GM23248 (cell line): ENCODE data around the gene BSPRY. TPM values are rescaled to one million over a fixed set of nuclear protein-coding genes. Genes with fewer than 3 reads are reported as not detected.
A peak's percentile ranks its signal among the peaks of the same experiment; 100 is the strongest.

Experiments used
- DNase-seq: peaks from one replicate; pipeline ENCODE4 v3.0.0-alpha.2; 2015
- H2AFZ ChIP-seq: fragments of 200-600 bp; sonication (generic); 2 replicates; pipeline ENCODE4 v1.6.1; 2016; ENCODE audit warnings: antibody characterized with exemption
- H3F3A ChIP-seq: fragments of 200-600 bp; sonication (generic); 2 replicates; pipeline ENCODE4 v1.6.1; 2016; ENCODE audit warnings: mild to moderate bottlenecking, antibody characterized with exemption, mixed run types; ENCODE audit not compliant: insufficient read depth
- H3K27ac ChIP-seq: fragments of 200-600 bp; sonication (generic); 2 replicates; pipeline ENCODE4 v1.5.1; 2016; ENCODE audit warnings: mild to moderate bottlenecking
- H3K27me3 ChIP-seq: fragments of 200-600 bp; sonication (generic); replicated peaks from 2 replicates; pipeline ENCODE4 v1.6.1; 2016; ENCODE audit warnings: mild to moderate bottlenecking; ENCODE audit not compliant: insufficient read depth
- H3K36me3 ChIP-seq: fragments of 200-600 bp; sonication (generic); 2 replicates; pipeline ENCODE4 v1.6.1; 2016; ENCODE audit warnings: low read depth, mild to moderate bottlenecking
- H3K4me1 ChIP-seq: fragments of 200-600 bp; sonication (generic); 2 replicates; pipeline ENCODE4 v1.6.1; 2016; ENCODE audit warnings: mild to moderate bottlenecking; ENCODE audit not compliant: insufficient read depth
- H3K4me2 ChIP-seq: fragments of 200-600 bp; sonication (generic); one replicate; pipeline ENCODE4 v1.6.1; 2016; ENCODE audit warnings: mild to moderate bottlenecking; ENCODE audit not compliant: unreplicated experiment
- H3K4me3 ChIP-seq: fragments of 200-600 bp; sonication (generic); 2 replicates; pipeline ENCODE4 v1.5.1; 2016; ENCODE audit warnings: mild to moderate bottlenecking
- H3K79me2 ChIP-seq: fragments of 200-600 bp; sonication (generic); 2 replicates; pipeline ENCODE4 v1.6.1; 2016; ENCODE audit warnings: mild to moderate bottlenecking; ENCODE audit not compliant: insufficient read depth
- H3K9ac ChIP-seq: fragments of 200-600 bp; sonication (generic); 2 replicates; pipeline ENCODE4 v1.6.1; 2016; ENCODE audit warnings: mild to moderate bottlenecking
- H3K9me2 ChIP-seq: fragments of 200-600 bp; sonication (generic); 2 replicates; pipeline ENCODE4 v1.6.1; 2016; ENCODE audit warnings: mixed run types, mild to moderate bottlenecking, moderate library complexity; ENCODE audit not compliant: insufficient read depth
- H3K9me3 ChIP-seq: fragments of 200-600 bp; sonication (generic); one replicate; pipeline ENCODE4 v1.6.1; 2017; ENCODE audit warnings: low read depth
- H4K20me1 ChIP-seq: fragments of 200-600 bp; sonication (generic); 2 replicates; pipeline ENCODE4 v1.6.0; 2016; ENCODE audit not compliant: insufficient read depth
- EZH2 ChIP-seq: fragments of 200-600 bp; sonication (generic); IDR thresholded peaks from 2 replicates; pipeline ENCODE4 v1.6.1; 2018; ENCODE audit warnings: antibody characterized with exemption, mild to moderate bottlenecking; ENCODE audit not compliant: insufficient read depth, poor library complexity, severe bottlenecking
- EZH2phosphoT487 ChIP-seq: fragments of 200-600 bp; sonication (generic); IDR thresholded peaks from 2 replicates; pipeline ENCODE4 v1.6.1; 2018; ENCODE audit warnings: antibody characterized with exemption, moderate library complexity, mild to moderate bottlenecking, low read depth; ENCODE audit not compliant: insufficient read depth
- WGBS, 2 experiments: methylation state at CpG; one replicate each; pipeline ENCODE4 v1.1.6; 2015 to 2017; ENCODE audit warnings: low lambda C conversion rate in 2 of 2, low coverage in 1 of 2; ENCODE audit errors: missing lambda C conversion rate in 2 of 2; 5-methylcytosine and 5-hydroxymethylcytosine counted together
- in situ Hi-C: fragments of 300-500 bp; cut with MboI; formaldehyde crosslinking; loops from 2 replicates; pipeline ENCODE4 v1.15.0; 2020
- polyA plus RNA-seq: library from polyadenylated mRNA; unstranded; fragments of >200 nt; fragmentation: Nextera tagmentation; extraction: Ambion mirVana; gene quantifications from 2 replicates; pipeline ENCODE4 v1.2.1, GENCODE V29; 2016
- total RNA-seq: library from RNA; depleted of rRNA; stranded (reverse); fragments of >200 nt; shearing (Covaris generic); gene quantifications from 2 replicates; pipeline ENCODE4 v1.2.3, GENCODE V29; 2014

The BSPRY gene
- total and polyA plus RNA-seq, 2 experiments from 2014 or later = not detected

DNA sequence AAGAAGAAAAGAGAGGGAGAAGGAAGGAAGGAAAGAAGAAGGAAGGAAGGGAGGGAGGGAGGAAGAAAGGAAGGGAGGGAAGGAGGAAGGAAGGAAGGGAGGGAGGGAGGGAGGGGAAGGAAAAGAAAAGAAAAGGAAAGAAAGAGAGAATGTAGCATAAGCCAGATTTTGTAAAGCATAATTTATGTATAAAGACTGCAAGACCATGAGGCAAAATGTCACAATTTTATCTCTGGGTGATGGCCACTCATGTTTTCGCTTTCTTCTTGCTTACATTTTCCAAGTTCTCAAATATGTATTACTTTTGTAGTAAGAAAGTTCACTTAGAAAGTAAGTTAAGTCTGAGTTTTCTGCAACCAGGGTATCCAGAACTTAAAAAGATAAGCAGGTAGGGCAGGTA lies 42.8 kb upstream of the BSPRY start:
- in situ Hi-C loops = no loop called here
- H2AFZ ChIP-seq = no peak overlapping the region
- WGBS, 2 experiments = 87 to 100% methylated on average over 1 of the region's 1 CpG

GRCh38 chr9:113307396-113307975 lies 41.9 kb upstream of the BSPRY start:
- TF ChIP-seq EZH2 = no peak
- TF ChIP-seq EZH2phosphoT487 = no peak
- H3K79me2 ChIP-seq = no peaks in the 10 kb centered on the region
- H3K27me3 ChIP-seq = no peaks in the 10 kb centered on the region
- H3K27ac ChIP-seq = no peak overlapping the region
- in situ Hi-C loops = no loop called here
- H3K4me3 ChIP-seq = no peak overlapping the region
- no peaks in the 10 kb centered on the region for H4K20me1 ChIP-seq
- 0 out of 2 replicates have a peak, but pooled peaks cover 5% of the 10 kb centered on the region for H3F3A ChIP-seq
- no peaks in the 10 kb centered on the region for H3K9me2 ChIP-seq
- no peak overlapping the region for H3K4me2 ChIP-seq
- no peaks in the 10 kb centered on the region for H3K9me3 ChIP-seq
- DNase-seq = no peak
- H3K36me3 ChIP-seq = no peaks in the 10 kb centered on the region
- WGBS, 2 experiments = 43 to 45% methylated on average over 8 of the region's 8 CpGs
- no peak overlapping the region for H2AFZ ChIP-seq
- H3K4me1 ChIP-seq = no peaks in the 10 kb centered on the region
- no peak overlapping the region for H3K9ac ChIP-seq

More for the DNA sequence above, 42.8 kb upstream of the BSPRY start:
- Histone ChIP-seq H3K4me1 (no peaks in the 10 kb centered on the region), H4K20me1 (no peaks in the 10 kb centered on the region), H3K9me3 (no peaks in the 10 kb centered on the region), H3K4me2 (no peak overlapping the region), H3K79me2 (no peaks in the 10 kb centered on the region), H3K4me3 (no peak overlapping the region), H3K9me2 (no peaks in the 10 kb centered on the region), H3K27ac (no peak overlapping the region), H3K9ac (no peak overlapping the region), H3K27me3 (no peaks in the 10 kb centered on the region), H3F3A (0 out of 2 replicates have a peak, but pooled peaks cover 5% of the 10 kb centered on the region), H3K36me3 (no peaks in the 10 kb centered on the region)
- TF ChIP-seq EZH2phosphoT487 (no peak), EZH2 (no peak)
- DNase-seq = no peak

- no peak overlapping the region for H2AFZ ChIP-seq
- H3K4me1 ChIP-seq = no peaks in the 10 kb centered on the region
- no peak overlapping the region for H3K4me2 ChIP-seq
- no peaks in the 10 kb centered on the region for H3K27me3 ChIP-seq
- 2 to 3% methylated on average over 2 of the region's 2 CpGs for WGBS, 2 experiments
- H3K36me3 ChIP-seq = no peaks in the 10 kb centered on the region
- in situ Hi-C loops = no loop called here
- 0 out of 2 replicates have a peak, but pooled peaks cover 5% of the 10 kb centered on the region for H3F3A ChIP-seq
- DNase-seq = peak; percentile 72
- no peaks in the 10 kb centered on the region for H4K20me1 ChIP-seq
- no peaks in the 10 kb centered on the region for H3K79me2 ChIP-seq
- H3K4me3 ChIP-seq = no peak overlapping the region
- H3K9me3 ChIP-seq = no peaks in the 10 kb centered on the region
- no peak for TF ChIP-seq EZH2
- no peak for TF ChIP-seq EZH2phosphoT487
- no peak overlapping the region for H3K9ac ChIP-seq
- H3K27ac ChIP-seq = no peak overlapping the region
- H3K9me2 ChIP-seq = no peaks in the 10 kb centered on the region
Measured at GRCh38 chr9:113309204-113309813, 40.0 kb upstream of the BSPRY start.

- Histone ChIP-seq H3K4me2 (no peak overlapping the region), H3K4me3 (no peak overlapping the region), H2AFZ (no peak overlapping the region), H3K4me1 (no peaks in the 10 kb centered on the region), H3K27me3 (no peaks in the 10 kb centered on the region), H3F3A (0 out of 2 replicates have a peak, but pooled peaks cover 5% of the 10 kb centered on the region), H3K27ac (no peak overlapping the region), H4K20me1 (no peaks in the 10 kb centered on the region), H3K9me2 (no peaks in the 10 kb centered on the region), H3K9me3 (no peaks in the 10 kb centered on the region), H3K36me3 (no peaks in the 10 kb centered on the region), H3K79me2 (no peaks in the 10 kb centered on the region), H3K9ac (no peak overlapping the region)
- WGBS, 2 experiments = 38 to 41% methylated on average over 3 of the region's 3 CpGs
- TF ChIP-seq EZH2 (no peak), EZH2phosphoT487 (no peak)
- in situ Hi-C loops = no loop called here
- peak; percentile 18 for DNase-seq
Measured at GRCh38 chr9:113310538-113310937, 38.8 kb upstream of the BSPRY start.
